ENCODE data around the gene VCX2. TPM values are rescaled to one million over a fixed set of nuclear protein-coding genes. Genes with fewer than 3 reads are reported as not detected.

VCX2 gene
- total RNA-seq, 1 donor from 2014 or later, result not detected

Other genes starting within 250 kb of the VCX2 start
- 7.2 TPM for gene PNPLA4, start 243.9 kb downstream of the VCX2 start, total RNA-seq

Data from ascending aorta (tissue), 1 donor.